ENCODE data around the gene PHIP. TPM values are rescaled to one million over a fixed set of nuclear protein-coding genes. Genes with fewer than 3 reads are reported as not detected.

PHIP gene
- total and polyA plus RNA-seq, 2 donors from 2014 or later, result 4.8 to 30.6 TPM

GRCh38 chr6:79034865-79035264 lies 43.2 kb downstream of the PHIP start:
- H3K36me3 ChIP-seq (ENCODE audit: control insufficient read depth in 2 of 3, insufficient read depth in 3 of 3, low read length in 3 of 3), result peaks cover 0 to 6% (median 2%) of the 10 kb centered on the region in 3 donors
- H3K27ac ChIP-seq (ENCODE audit: low read depth in 2 of 2, low read length in 2 of 2), result no peak overlapping the region
- H3K4me3 ChIP-seq (ENCODE audit: low read length in 3 of 3), result no peak overlapping the region
- DNase-seq (no peak), FAIRE-seq (no peak)
- no peak overlapping the region for H3K9ac ChIP-seq (ENCODE audit: low read length in 3 of 3)
- intact Hi-C loops (cut with DNase I), result no loop called here
- peaks cover 0 to 4% (median 0%) of the 10 kb centered on the region in 3 donors for H3K9me3 ChIP-seq (ENCODE audit: control insufficient read depth in 2 of 3, insufficient read depth in 1 of 3, low read length in 3 of 3)
- no peaks in the 10 kb centered on the region for H3K4me1 ChIP-seq (ENCODE audit: control insufficient read depth in 2 of 3, insufficient read depth in 2 of 3, low read depth in 1 of 3, low read length in 3 of 3)
- TF ChIP-seq, protein P1, sequence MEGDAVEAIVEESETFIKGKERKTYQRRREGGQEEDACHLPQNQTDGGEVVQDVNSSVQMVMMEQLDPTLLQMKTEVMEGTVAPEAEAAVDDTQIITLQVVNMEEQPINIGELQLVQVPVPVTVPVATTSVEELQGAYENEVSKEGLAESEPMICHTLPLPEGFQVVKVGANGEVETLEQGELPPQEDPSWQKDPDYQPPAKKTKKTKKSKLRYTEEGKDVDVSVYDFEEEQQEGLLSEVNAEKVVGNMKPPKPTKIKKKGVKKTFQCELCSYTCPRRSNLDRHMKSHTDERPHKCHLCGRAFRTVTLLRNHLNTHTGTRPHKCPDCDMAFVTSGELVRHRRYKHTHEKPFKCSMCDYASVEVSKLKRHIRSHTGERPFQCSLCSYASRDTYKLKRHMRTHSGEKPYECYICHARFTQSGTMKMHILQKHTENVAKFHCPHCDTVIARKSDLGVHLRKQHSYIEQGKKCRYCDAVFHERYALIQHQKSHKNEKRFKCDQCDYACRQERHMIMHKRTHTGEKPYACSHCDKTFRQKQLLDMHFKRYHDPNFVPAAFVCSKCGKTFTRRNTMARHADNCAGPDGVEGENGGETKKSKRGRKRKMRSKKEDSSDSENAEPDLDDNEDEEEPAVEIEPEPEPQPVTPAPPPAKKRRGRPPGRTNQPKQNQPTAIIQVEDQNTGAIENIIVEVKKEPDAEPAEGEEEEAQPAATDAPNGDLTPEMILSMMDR (IDR thresholded peaks at IDR 0.05; ENCODE audit: borderline replicate concordance, extremely low read depth, insufficient read depth), result no peak
- no peaks in the 10 kb centered on the region for H3K27me3 ChIP-seq (ENCODE audit: control insufficient read depth, insufficient read depth, low read length)

DNA sequence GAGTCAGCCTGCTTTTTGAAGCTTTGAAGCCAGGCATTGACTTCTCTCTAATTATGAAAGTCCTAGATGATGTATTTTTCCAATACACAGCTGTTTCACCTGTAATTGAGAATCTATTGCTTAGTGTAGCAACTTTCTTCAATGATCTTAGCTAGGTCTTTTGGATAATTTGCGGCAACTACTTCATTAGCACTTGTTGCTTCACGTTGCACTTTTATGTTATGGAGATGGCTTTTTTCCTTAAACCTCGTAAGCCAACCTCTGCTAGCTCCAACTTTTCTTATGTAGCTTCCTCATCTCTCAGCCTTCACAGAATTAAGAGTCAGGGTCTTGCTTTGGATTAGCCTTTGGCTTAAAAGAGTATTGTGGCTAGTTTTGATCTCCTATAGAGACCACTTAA lies 44.8 kb downstream of the PHIP start:
- TF ChIP-seq, protein P1 (IDR thresholded peaks at IDR 0.05; ENCODE audit: borderline replicate concordance, extremely low read depth, insufficient read depth), result no peak
- no peak overlapping the region for H3K27ac ChIP-seq (ENCODE audit: low read depth in 2 of 2, low read length in 2 of 2)
- no peaks in the 10 kb centered on the region for H3K27me3 ChIP-seq (ENCODE audit: control insufficient read depth, insufficient read depth, low read length)
- no peak overlapping the region for H3K9ac ChIP-seq (ENCODE audit: low read length in 3 of 3)
- intact Hi-C loops (cut with DNase I), result no loop called here
- H3K9me3 ChIP-seq (ENCODE audit: control insufficient read depth in 2 of 3, insufficient read depth in 1 of 3, low read length in 3 of 3), result peaks cover 0 to 4% (median 0%) of the 10 kb centered on the region in 3 donors
- peaks cover 0 to 6% (median 2%) of the 10 kb centered on the region in 3 donors for H3K36me3 ChIP-seq (ENCODE audit: control insufficient read depth in 2 of 3, insufficient read depth in 3 of 3, low read length in 3 of 3)
- H3K4me1 ChIP-seq (ENCODE audit: control insufficient read depth in 2 of 3, insufficient read depth in 2 of 3, low read depth in 1 of 3, low read length in 3 of 3), result no peaks in the 10 kb centered on the region
- H3K4me3 ChIP-seq (ENCODE audit: low read length in 3 of 3), result no peak overlapping the region
- no peak for FAIRE-seq
- no peak for DNase-seq

GRCh38 chr6:79031821-79032590 lies 46.0 kb downstream of the PHIP start:
- no peak overlapping the region for H3K27ac ChIP-seq (ENCODE audit: low read depth in 2 of 2, low read length in 2 of 2)
- H3K9me3 ChIP-seq (ENCODE audit: control insufficient read depth in 2 of 3, insufficient read depth in 1 of 3, low read length in 3 of 3), result no peaks in the 10 kb centered on the region
- H3K4me3 ChIP-seq (ENCODE audit: low read length in 3 of 3), result no peak overlapping the region
- peaks cover 0 to 4% (median 0%) of the 10 kb centered on the region in 3 donors for H3K36me3 ChIP-seq (ENCODE audit: control insufficient read depth in 2 of 3, insufficient read depth in 3 of 3, low read length in 3 of 3)
- H3K9ac ChIP-seq (ENCODE audit: low read length in 3 of 3), result no peak overlapping the region
- no peaks in the 10 kb centered on the region for H3K27me3 ChIP-seq (ENCODE audit: control insufficient read depth, insufficient read depth, low read length)
- no peak for FAIRE-seq
- intact Hi-C loops (cut with DNase I), result no loop called here
- no peak for DNase-seq
- TF ChIP-seq, protein P1 (IDR thresholded peaks at IDR 0.05; ENCODE audit: borderline replicate concordance, extremely low read depth, insufficient read depth), result no peak
- no peaks in the 10 kb centered on the region for H3K4me1 ChIP-seq (ENCODE audit: control insufficient read depth in 2 of 3, insufficient read depth in 2 of 3, low read depth in 1 of 3, low read length in 3 of 3)
